HG02623 (cell line): Measurements from ENCODE around the gene FAM13A.
A peak's percentile ranks its signal among the peaks of the same experiment; 100 is the strongest.
"Not testable (repeated sequence)": the region's sequence is repeated elsewhere in the genome, so short reads cannot be mapped to it uniquely, and the experiment has no call there.

ENCODE experiments used
- ATAC-seq: cut with Tn5 transposase; IDR thresholded peaks from one replicate; pipeline ENCODE4 v1.9.1; 2021; ENCODE audit warnings: moderate library complexity; ENCODE audit not compliant: unreplicated experiment

FAM13A gene

DNA sequence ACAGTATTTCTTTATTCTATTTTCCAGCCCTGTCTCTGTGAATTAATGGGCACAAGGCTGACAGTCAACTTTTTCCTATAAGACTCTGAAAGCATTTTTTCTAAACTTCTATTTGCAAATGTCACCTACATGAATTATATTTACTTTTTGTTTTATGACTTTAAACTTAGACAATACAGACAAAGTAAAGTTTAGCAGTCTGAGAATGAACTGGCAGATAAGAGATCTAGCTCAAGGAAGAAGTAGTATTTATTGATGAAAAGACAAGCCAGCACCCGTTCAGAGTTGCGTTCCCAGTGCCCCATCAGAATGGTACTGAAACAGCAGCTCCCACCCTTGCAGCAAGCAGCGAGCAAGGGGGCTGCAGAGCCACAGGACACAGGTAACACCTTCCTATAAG, 148.5 kb downstream of the FAM13A start:
- no peak for ATAC-seq

DNA sequence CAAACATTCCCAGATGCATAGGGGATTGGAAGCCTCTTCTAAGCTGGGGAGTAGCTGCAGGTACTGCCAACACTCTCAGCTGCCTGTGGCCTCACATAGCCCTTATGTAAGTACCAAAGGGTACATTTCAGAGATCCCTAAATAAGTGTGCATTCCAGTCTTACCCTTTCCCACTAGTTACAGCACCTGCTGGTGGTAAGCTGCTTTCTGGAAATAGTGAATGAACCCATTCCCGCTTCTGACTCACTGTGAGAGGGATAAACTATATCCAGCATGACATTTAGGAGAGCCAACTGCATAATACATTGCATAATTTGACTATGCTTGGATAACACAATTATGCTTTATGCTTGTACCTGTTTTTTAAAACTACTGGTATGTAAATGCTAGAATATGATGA, 149.0 kb downstream of the FAM13A start:
- ATAC-seq: no peak

GRCh38 chr4:88907478-88907877, 149.5 kb downstream of the FAM13A start:
- ATAC-seq: no peak

GRCh38 chr4:88904240-88904639, 152.7 kb downstream of the FAM13A start:
- ATAC-seq: not testable (repeated sequence)

- ATAC-seq: no peak
Measured at GRCh38 chr4:88900432-88900831, 156.6 kb downstream of the FAM13A start.

DNA sequence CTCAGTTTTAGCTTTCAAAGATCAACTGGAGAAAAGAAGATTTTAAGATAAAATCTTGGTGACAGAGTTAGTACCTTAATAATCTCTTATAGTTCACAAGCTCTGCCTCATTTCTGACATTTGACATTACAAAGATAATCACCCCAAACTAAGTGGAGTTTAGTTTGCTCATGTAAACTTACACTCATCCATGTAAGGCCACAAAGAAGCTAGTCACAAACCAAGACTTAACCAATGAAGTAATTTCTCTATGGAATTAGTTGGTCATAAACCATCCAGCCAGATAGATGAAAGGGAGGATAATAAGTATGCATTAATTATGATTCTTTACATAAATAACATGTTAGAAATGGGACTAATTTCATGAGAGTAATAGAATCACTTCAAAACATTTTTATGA, 159.2 kb downstream of the FAM13A start:
- no peak for ATAC-seq

DNA sequence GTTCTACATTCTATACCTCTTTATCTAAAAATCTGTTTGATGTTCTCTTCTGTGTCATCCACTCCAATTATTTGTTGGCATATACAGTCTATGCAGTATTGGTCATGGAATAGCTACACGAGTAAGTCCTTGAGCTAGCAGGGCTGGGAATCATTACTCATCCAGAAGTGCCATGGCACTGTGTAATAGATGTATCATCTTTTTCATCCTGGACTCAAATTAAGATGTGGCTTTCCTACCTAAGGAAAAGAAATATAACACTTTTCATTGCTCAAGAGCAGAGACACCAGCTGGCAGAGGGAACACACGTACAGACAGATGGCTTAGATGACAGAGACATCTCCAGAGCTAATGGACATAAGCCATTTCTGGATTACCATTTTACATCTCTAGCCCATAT, 159.8 kb downstream of the FAM13A start:
- no peak for ATAC-seq

DNA sequence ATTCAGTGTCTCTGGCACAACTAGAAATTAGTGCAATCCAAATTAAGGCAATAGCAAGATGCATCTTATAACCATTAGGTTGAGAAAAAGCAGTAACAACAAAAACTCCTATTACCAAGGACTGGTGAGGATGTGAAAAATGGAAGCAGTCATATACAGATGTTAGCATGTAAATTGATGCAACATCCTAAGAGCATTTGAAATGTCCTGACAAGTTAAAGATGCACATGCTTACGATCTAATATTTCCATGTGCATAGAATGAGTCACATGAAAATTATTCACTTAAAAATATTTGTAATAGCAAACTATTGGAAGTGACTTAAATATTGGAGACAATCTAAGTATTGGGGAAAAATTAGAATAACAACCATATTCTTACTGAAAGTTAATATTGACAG, 163.0 kb downstream of the FAM13A start:
- ATAC-seq: no peak

- no peak for ATAC-seq
Measured at GRCh38 chr4:88892646-88893045, 164.3 kb downstream of the FAM13A start.

DNA sequence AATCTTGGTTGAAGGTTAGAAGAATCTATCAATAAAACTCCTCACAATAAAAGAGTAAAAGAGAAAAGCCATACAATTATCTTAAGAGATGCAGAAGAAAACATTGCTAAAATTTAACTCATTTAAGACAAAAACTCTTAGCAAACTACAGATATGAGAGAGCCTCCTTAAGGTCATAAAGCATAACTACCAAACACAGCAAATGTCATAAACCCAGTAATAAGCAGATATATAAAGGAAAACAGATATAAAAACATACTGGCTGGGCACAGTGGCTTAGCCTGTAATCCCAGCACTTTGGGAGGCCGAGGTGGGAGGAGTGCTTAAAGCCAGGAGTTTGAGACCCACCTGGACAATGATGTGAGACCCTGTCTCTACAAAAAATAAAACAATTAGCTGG, 165.3 kb downstream of the FAM13A start:
- ATAC-seq: no peak

DNA sequence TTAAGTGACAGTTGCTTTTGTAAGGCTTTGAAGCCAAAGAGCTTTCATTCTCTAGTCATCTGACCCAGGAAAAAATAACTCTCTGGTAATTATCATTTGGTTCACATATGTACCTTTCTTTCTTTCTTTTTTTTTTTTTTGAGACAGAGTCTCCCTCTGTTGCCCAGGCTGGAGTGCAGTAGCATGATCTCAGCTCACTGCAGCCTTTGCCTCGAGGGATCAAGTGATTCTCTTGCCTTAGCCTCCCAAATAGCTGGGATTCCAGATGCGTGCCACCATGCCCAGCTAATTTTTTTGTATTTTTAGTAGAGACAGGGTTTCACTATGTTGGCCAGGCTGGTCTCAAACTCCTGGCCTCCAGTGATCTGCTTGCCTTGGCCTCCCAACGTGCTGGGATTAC, 169.6 kb downstream of the FAM13A start:
- not testable (repeated sequence) for ATAC-seq

DNA sequence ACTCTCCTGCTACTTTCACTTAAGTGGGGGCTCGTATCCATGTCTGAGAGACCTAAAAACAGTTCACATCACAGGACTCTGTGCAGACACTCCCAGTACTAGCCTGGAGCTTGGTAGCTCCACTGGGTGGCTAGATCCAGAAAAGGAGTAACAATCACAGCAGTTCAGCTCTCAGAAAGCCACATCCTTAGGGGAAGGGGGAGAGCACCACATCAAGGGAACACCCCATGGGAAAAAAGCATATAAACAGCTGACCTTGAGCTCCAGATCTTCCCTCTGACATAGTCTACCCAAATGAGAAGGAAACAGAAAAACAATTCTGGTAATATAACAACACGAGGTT, 175.8 kb downstream of the FAM13A start:
- no peak for ATAC-seq

DNA sequence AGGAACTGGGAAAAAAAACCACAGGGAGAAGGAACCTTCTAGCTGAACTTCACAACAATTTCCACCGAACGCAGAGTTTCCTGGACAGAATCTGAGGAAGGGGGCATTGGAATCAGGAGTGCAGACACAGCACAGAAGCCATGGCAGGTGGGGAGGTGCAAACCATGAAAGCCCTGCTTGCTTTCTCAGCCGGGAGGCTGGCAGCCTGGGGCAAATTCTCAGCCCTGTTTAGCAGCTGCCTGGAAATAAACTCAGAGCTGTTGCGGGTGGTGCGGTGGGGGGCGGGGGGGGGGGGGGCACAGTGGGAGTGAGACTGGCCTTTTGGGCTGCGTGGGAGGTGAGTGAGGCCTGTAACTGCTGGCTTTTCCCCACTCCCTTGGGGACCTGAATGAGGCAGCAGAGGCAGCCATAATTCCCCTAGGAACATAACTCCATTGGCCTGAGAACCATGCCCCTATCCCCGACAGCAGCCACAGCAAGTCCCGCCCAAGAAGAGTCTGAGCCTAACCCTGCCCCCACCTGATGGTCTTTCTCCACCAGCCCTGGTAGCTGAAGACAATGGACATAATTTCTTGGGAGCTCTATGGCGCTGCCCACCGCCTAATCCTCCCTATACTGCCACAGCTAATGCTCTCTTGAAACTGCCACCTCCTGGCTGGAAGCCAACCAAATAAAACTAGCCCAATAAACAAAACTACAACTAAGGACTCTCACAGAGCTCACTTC, 176.3 kb downstream of the FAM13A start:
- ATAC-seq: no peak

GRCh38 chr4:88879991-88880390, 177.0 kb downstream of the FAM13A start:
- ATAC-seq: no peak

DNA sequence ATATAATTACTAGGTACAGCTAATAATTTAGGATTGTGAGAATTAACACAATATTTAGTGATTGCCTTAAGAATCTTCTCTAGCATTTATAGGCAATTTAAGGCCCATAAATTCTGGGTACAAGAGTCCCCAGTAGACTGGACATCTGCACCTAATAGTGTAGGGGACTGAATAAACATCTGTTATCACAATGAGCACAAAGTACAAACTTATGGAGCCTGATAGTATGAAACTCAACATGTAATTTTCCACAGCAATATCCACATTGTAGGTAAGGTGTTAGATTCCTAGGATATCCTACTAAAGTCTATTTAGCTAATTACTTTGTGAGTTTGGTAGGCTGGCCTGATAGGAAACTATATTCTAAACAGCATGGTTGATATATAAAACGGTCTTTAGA, 178.3 kb downstream of the FAM13A start:
- no peak for ATAC-seq

- ATAC-seq: no peak
Measured at GRCh38 chr4:88870428-88870827, 186.6 kb downstream of the FAM13A start.

DNA sequence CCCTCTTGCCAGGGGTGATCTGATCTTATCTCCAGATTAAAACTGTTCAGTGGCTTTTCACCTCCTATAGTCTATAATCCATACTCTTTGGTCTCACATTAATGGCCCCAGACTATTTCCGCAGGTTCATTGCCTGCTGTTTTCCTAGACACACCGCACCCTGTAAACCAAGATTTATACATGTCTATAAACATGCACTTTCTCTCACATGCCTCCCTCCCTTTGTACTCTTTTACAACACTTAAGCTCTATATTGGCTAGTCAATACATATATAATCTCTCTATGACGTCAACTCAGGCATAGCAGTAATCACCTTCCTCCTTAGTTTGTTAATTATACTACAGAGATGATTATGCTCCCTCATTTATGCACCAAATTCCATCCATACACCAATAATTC, 188.5 kb downstream of the FAM13A start:
- no peak for ATAC-seq

DNA sequence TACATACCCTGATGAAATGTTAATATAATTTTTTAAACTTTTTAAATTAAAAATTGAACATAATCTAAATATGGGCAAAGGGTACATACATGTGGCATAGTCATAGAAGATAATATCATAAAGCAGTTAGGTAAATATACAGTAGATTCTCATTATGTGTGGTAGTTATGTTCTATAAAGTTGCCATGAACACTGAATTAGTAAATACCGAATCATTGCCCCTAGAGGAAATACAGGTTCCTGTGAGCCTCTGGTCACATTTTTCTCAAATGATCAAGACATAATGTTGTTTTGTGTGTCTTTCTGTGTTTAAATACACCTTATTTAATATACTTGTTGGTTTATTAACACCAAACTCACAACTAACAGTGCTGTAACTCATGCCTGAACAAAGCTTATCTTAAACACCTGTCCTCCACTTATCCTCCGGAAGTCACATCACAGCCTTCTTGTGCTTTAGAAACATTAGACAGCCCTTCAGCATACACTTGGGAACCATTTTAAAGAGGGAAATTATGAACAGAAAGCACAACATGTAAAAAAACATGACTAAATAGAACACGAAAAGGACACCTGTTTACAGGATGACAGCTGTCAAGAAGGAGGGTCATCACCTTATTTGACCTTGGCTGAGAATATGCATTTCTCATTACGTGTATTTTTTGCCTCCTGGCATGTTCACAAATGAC, 190.0 kb downstream of the FAM13A start:
- ATAC-seq: no peak

GRCh38 chr4:88865466-88865865, 191.5 kb downstream of the FAM13A start:
- no peak for ATAC-seq

- no peak for ATAC-seq
Measured at GRCh38 chr4:88865046-88865445, 191.9 kb downstream of the FAM13A start.

DNA sequence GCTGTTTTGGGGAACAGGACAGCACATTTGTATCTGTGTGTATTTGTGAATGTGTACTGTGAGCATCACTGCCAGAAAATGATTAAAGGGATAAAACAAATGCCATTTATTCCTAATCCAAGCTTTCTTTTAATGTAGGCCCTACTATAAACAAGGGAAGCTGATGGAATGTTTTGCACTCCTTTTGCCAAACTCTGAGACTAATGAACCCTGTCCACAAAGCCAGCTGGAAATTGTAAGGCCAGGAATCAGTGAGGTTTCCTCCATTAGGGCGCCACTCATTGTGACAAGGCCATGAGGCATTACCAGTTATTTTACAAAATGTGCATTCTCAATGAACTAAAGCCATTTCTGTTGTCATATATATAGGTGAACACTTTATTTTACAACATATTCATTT, 196.4 kb downstream of the FAM13A start:
- no peak for ATAC-seq

DNA sequence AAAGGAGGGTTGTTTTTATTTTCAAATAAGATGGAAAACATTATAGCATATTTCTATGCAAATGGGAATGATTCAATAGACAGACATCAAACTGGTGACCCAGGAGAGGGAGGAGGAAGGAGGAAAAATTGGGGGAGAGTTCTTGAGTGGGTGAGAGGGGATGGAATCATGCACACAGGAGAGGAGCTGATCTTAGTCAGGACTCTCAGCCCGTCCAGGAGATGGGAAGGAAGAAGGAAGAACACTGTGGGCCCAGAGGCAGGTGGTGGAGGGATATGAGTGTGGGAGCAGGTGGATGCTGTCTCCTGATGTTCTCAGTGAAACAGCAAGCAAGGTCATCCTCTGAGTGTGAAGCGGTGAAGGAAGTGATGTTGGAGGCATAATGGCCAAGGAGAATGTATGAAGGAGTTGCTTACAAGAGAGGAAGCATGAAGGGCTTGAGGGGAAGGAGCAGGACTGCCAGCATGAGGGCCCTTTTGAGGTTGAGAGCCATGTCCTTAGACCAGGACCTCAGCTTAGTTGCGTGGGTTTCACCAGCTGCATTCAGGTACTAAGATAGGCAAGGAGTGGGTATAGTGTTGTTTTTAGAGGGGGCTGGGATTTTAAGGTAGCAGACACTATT, 197.7 kb downstream of the FAM13A start:
- ATAC-seq: peak; percentile 26
